GM19452 (cell line): Measurements from ENCODE around the gene CYBRD1.

Experiments
- ATAC-seq: cut with Tn5 transposase; IDR thresholded peaks from one replicate; pipeline ENCODE4 v1.9.1; 2021; ENCODE audit not compliant: unreplicated experiment

The CYBRD1 gene

DNA sequence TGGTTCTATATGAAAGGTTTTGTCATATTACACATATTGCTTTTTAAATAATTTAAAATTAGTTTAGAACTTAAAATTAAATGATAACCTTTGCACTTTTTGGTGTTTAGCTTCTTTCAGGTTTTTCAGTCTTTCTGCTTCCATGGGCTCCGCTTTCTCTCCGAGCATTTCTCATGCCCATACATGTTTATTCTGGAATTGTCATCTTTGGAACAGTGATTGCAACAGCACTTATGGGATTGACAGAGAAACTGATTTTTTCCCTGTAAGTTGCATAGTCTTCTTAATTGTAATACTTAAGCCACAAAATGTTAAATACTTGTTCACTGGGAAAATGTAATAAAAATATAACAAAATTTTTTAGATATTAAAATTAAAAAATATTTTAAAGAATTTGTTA is 31.0 kb downstream of the CYBRD1 start:
- no peak for ATAC-seq

- no peak for ATAC-seq
Measured at GRCh38 chr2:171553858-171554257, 31.6 kb downstream of the CYBRD1 start.

DNA sequence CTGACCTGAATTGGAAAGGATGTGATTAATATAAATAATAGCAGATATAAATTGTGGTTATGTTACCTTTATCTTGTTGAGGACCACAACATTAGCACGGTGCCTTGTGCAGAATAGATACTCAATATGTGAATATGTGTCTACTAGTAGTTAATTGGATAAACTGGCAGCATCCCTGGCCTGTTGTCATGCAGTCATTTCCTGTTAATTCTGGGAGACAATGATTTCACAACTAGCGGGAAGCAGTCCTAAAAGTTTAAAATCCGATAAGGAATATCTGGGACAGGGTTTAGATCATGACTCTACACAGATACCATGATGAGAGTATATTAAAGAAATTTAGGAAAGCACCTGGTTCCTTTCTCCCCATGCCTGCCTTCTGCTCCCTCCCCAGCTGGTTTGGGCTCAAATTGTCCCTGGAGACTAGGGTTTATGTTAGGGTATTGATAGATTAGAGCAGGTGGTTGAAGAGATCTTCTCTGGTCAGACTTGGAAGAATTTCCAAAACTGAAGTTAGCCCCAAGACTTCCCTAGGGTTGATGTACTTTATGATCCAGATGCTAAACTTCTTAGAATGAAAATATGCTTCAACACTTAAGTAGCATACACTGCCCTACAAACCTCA is 32.8 kb downstream of the CYBRD1 start:
- no peak for ATAC-seq

GRCh38 chr2:171557363-171557762 is 35.1 kb downstream of the CYBRD1 start:
- ATAC-seq, result no peak

DNA sequence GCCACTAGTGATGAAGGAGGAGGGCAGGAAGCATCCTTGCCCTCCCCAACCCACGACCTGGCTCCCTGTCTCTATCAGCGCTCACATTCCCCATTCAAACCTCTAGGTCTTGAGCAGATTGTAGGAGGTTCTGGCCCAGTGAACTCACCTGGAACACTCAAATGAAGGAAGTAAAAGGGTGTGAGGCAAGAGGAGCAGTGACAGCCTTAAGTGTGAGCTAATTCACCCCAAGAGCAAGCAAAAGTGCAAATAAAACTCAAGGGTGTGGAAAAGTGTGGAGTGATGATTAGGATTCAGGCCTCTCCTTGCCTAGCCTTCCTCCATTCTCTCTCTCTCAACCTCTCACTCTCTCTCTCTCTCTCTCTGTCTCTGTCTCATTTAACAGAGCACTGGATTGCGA is 41.0 kb downstream of the CYBRD1 start:
- no peak for ATAC-seq

- ATAC-seq, result no peak
Measured at GRCh38 chr2:171564463-171564862, 42.2 kb downstream of the CYBRD1 start.

- no peak for ATAC-seq
Measured at GRCh38 chr2:171566057-171566456, 43.8 kb downstream of the CYBRD1 start.

DNA sequence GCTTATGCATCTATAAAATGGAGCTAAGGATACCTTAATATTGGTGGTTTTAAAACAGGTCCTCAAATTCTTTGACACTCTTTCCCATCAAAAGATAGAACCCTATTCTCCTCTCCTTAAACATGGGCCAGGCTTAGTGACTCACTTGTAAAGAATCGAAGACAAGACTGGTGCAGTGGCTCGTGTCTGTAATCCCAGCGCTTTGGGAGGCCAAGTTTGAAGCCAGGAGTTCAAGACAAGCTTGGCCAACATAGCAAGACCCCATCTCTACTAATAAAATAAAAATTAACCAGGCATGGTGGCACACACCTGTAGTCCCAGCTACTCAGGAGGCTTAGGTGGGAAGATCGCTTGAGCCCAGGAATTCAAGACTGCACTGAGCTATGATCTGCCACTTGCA is 44.5 kb downstream of the CYBRD1 start:
- no peak for ATAC-seq

DNA sequence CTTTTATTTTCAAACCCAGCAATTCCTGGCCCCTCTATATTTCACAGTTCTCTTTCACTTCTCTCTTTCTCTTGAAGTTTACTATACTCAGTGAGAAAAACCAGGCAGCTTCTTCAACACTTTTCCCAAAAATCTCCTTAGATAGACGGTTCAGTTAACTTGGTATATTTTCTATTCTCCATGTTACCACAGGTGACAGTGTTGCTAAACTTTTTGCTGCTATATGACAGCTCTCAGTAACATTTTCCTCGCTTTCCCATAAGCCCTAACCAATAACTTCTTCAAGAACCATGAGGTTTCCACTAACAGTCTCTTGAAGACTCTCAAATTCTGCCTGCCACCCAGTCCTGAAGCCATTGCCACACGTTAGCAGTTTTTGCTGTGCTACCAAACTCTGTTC is 45.8 kb downstream of the CYBRD1 start:
- ATAC-seq, result no peak

- no peak for ATAC-seq
Measured at GRCh38 chr2:171571721-171572120, 49.4 kb downstream of the CYBRD1 start.

GRCh38 chr2:171574149-171574795 is 52.0 kb downstream of the CYBRD1 start:
- ATAC-seq, result peak; percentile 85

- ATAC-seq, result no peak
Measured at GRCh38 chr2:171575606-171576005, 53.3 kb downstream of the CYBRD1 start.

GRCh38 chr2:171578127-171578803 is 56.0 kb downstream of the CYBRD1 start:
- no peak for ATAC-seq

DNA sequence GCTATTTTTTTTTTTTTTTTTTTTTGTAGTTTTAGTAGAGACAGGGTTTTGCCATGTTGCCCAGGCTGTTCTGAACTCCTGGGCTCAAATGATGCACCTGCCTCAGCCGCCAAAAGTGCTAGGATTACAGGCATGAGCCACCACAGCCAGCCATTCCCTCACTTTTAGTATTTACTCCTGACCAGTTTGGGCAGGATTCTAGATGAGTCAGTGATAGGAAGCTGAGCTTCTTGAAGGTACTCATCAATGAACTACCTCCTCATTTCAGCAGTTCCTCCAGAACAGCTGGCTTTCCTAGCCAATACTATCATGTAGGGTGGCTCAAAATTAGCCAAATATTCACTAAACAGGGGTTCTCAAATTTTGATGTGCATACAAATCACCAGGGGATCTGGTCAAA is 57.2 kb downstream of the CYBRD1 start:
- ATAC-seq, result no peak

DNA sequence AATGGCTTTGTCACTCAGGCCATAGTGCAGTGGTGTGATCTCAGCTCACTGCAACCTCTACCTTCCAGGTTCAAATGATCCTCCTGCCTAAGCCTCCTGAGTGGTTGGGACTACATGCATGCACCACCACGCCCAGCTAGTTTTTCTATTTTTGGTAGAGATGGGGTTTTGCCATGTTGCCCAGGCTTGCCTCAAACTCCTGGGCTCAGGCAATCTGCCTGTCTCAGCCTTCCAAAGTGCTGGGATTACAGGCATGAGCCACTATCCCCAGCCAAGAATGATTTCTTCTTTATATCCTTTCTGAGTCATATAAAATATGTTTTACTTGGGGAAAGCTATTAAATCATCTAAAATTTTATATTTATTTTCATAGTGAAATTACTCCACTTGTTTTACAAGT is 61.3 kb downstream of the CYBRD1 start:
- ATAC-seq, result no peak

- ATAC-seq, result no peak
Measured at GRCh38 chr2:171584001-171584400, 61.7 kb downstream of the CYBRD1 start.

DNA sequence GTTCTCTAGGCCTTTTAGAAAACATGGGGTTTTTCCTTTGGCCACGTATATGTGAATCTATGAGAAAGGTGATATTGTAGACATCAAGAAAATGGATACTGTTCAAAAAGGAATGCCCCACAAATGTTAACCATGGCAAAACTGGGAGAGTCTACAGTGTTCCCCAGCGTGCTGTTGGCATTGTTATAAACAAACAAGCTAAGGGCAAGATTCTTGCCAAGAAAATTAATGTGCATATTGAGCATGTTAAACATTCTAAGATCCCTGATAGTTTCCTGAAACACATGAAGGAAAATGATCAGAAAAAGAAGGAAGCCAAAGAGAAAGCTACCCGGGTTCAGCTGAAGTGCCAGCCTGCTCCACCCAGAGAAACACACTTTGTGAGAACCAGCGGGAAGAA is 64.9 kb downstream of the CYBRD1 start:
- ATAC-seq, result no peak

DNA sequence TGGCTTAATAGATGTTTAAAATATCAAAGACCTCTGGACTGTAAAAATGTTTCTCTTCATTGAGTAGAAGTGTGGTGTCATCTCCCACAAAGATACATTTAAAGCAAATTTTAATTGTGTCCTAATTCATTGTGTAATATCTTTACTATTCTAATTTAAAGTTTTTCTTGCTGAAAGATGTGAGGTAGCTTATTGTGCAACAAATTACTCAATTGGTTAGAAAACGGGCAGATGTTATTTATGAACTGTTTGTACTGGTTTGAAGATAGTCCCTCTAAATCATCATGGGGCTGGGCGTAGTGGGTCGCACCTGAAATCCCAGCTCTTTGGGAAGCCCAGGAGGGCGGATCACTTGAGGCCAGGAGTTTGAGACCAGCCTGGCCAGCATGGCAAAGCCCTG is 65.3 kb downstream of the CYBRD1 start:
- no peak for ATAC-seq

GRCh38 chr2:171590116-171590515 is 67.8 kb downstream of the CYBRD1 start:
- no peak for ATAC-seq

GRCh38 chr2:171592036-171592555 is 69.8 kb downstream of the CYBRD1 start:
- no peak for ATAC-seq

GRCh38 chr2:171595456-171595855 is 73.2 kb downstream of the CYBRD1 start:
- no peak for ATAC-seq

- ATAC-seq, result no peak
Measured at GRCh38 chr2:171595896-171596295, 73.6 kb downstream of the CYBRD1 start.
